Osteoblast (primary cell): ENCODE measurements around the gene AEN. TPM values are rescaled to one million over a fixed set of nuclear protein-coding genes. Genes with fewer than 3 reads are reported as not detected.

Experiments used
- DNase-seq: peaks from one replicate; pipeline ENCODE4 v3.0.0; 2011; ENCODE audit warnings: low spot score, mixed read lengths; ENCODE audit not compliant: insufficient read length; ENCODE audit errors: missing footprints
- H2AFZ ChIP-seq: 2 replicates; pipeline ENCODE4 v1.6.0; 2011; ENCODE audit warnings: mild to moderate bottlenecking, low read length
- H3K27ac ChIP-seq: 2 replicates; pipeline ENCODE4 v1.5.1; 2011; ENCODE audit warnings: mild to moderate bottlenecking, low read depth, low read length, moderate library complexity
- H3K27me3 ChIP-seq: 2 replicates; pipeline ENCODE4 v1.6.0; 2012; ENCODE audit warnings: mild to moderate bottlenecking, control low read depth, inconsistent platforms, low read length, moderate library complexity; ENCODE audit not compliant: insufficient read depth
- H3K36me3 ChIP-seq: 2 replicates; pipeline ENCODE4 v1.5.1; 2011; ENCODE audit warnings: mild to moderate bottlenecking, low read length, control low read depth, moderate library complexity; ENCODE audit not compliant: insufficient read depth
- H3K4me1 ChIP-seq: 2 replicates; pipeline ENCODE4 v1.5.1; 2011; ENCODE audit warnings: mild to moderate bottlenecking, low read length, control low read depth, moderate library complexity; ENCODE audit not compliant: insufficient read depth
- H3K4me2 ChIP-seq: 2 replicates; pipeline ENCODE4 v1.6.0; 2011; ENCODE audit warnings: mild to moderate bottlenecking, low read length; ENCODE audit not compliant: insufficient read depth
- H3K4me3 ChIP-seq: fragments of 200-600 bp; sonication (generic); 3 replicates; pipeline ENCODE4 v1.5.1; 2012; ENCODE audit warnings: mild to moderate bottlenecking, low read length, inconsistent platforms; ENCODE audit not compliant: insufficient read depth
- H3K79me2 ChIP-seq: 2 replicates; pipeline ENCODE4 v1.6.0; 2012; ENCODE audit warnings: mild to moderate bottlenecking, low read length, control low read depth, inconsistent platforms; ENCODE audit not compliant: insufficient read depth
- H3K9me3 ChIP-seq: 2 replicates; pipeline ENCODE4 v1.5.1; 2011; ENCODE audit warnings: low read depth, low read length, control low read depth
- H4K20me1 ChIP-seq: 2 replicates; pipeline ENCODE4 v1.6.0; 2012; ENCODE audit warnings: mild to moderate bottlenecking, low read length, control low read depth; ENCODE audit not compliant: insufficient read depth
- total RNA-seq: library from RNA; depleted of rRNA; stranded (reverse); fragments of >200 nt; gene quantifications from 2 replicates; pipeline ENCODE4 v1.2.3, GENCODE V29; 2012
- TF ChIP-seq, protein P1 (sequence below): IDR thresholded peaks from 2 replicates; pipeline ENCODE4 v1.5.1; 2011; ENCODE audit warnings: mild to moderate bottlenecking, low read depth, low read length, moderate library complexity; ENCODE audit errors: extremely low read depth

The AEN gene
- total RNA-seq, 1 donor, result 46.3 TPM

DNA sequence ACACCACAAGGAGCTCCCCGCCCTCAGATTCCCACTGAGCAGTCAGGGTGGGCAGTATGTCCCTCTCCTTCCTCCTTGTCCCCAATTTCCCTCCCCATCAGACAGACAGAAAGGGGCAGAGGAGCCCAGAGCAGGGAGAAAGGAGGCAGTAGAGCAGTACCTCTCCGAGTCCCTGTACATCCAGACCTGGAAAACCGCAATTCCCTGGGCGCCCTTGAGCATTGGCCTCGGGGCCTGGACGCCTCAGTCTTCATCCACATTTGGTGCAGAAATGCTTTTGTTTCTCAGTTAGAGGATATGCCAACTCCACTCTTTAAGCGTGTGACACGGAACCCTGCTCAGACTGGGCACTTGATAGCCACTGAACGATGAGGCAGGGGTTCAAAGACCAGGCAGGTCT, 23.6 kb downstream of the AEN start:
- TF ChIP-seq, protein P1, sequence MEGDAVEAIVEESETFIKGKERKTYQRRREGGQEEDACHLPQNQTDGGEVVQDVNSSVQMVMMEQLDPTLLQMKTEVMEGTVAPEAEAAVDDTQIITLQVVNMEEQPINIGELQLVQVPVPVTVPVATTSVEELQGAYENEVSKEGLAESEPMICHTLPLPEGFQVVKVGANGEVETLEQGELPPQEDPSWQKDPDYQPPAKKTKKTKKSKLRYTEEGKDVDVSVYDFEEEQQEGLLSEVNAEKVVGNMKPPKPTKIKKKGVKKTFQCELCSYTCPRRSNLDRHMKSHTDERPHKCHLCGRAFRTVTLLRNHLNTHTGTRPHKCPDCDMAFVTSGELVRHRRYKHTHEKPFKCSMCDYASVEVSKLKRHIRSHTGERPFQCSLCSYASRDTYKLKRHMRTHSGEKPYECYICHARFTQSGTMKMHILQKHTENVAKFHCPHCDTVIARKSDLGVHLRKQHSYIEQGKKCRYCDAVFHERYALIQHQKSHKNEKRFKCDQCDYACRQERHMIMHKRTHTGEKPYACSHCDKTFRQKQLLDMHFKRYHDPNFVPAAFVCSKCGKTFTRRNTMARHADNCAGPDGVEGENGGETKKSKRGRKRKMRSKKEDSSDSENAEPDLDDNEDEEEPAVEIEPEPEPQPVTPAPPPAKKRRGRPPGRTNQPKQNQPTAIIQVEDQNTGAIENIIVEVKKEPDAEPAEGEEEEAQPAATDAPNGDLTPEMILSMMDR, result no peak
- no peak overlapping the region for H3K4me3 ChIP-seq
- H2AFZ ChIP-seq, result no peak overlapping the region
- H3K79me2 ChIP-seq, result no peaks in the 10 kb centered on the region
- H3K36me3 ChIP-seq, result no peaks in the 10 kb centered on the region
- no peaks in the 10 kb centered on the region for H3K9me3 ChIP-seq
- H3K4me2 ChIP-seq, result no peak overlapping the region
- H3K4me1 ChIP-seq, result peaks cover 13% of the 10 kb centered on the region
- H4K20me1 ChIP-seq, result no peaks in the 10 kb centered on the region
- DNase-seq, result peak; percentile 75
- H3K27me3 ChIP-seq, result no peaks in the 10 kb centered on the region
- no peak overlapping the region for H3K27ac ChIP-seq

DNA sequence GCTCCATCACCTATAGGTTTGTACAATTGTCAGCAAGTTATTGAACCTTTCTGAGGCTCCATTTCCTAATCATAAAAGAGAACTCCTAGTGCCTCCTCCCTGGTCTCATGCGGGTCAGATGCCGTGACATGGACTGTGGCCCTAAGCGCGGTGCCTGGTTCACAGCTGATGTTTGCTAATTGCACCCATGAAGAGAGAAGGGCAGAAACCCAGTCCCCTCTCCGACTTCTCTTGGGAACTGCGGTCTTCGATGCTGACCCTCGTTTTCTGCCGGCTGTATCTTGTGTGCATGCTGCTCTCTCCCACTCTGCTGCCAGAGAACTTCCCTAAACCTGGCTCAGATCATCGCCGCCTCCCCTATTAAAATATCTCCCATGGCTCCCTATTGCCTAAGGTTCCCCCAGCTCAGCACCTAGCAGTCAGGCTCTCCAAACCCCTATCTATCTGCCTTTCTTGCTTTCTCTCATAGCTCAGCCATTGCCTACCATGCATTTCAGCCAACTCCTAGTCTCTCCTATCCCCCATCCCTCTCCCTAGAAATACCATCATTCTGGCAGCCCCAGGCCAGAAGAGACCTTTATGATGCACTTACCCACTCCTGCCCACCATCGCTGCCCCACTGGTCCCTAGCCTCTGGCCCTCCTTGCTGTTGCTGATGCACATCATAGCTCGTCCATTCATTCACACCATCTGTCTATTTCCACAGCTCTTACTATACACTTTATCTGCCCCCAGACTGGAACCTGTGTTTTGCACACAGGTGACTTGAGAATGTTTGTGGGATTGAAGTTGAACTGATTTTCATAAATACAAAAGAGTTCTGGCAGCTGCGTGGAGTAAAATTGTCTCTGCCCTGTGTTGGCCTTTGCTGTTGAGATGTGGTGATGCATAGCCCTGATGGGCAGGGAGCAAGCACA, 24.3 kb downstream of the AEN start:
- H4K20me1 ChIP-seq, result no peaks in the 10 kb centered on the region
- H3K79me2 ChIP-seq, result no peaks in the 10 kb centered on the region
- no peak overlapping the region for H3K4me2 ChIP-seq
- no peak overlapping the region for H3K4me3 ChIP-seq
- H3K9me3 ChIP-seq, result no peaks in the 10 kb centered on the region
- H3K27me3 ChIP-seq, result no peaks in the 10 kb centered on the region
- H3K36me3 ChIP-seq, result no peaks in the 10 kb centered on the region
- H3K4me1 ChIP-seq, result peaks cover 16% of the 10 kb centered on the region
- no peak overlapping the region for H2AFZ ChIP-seq
- TF ChIP-seq, protein P1, result no peak
- no peak overlapping the region for H3K27ac ChIP-seq
- DNase-seq, result no peak

DNA sequence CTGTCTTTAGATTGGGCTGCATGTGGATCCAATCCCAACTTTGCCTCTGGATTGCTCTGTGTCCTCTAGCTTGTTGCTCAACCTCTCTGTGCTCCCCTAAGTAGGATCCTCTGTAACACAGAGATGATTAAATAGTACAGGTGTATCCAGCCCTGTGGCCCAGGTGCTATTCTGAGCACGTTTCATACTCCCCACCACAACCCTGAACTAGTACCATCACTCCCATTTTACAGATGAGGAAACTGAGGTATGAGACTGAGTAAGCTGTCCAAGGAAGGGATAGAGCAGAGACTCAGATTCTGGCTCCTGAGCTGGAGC, 24.9 kb downstream of the AEN start:
- H3K79me2 ChIP-seq, result no peaks in the 10 kb centered on the region
- no peak overlapping the region for H3K27ac ChIP-seq
- DNase-seq, result no peak
- no peaks in the 10 kb centered on the region for H3K36me3 ChIP-seq
- H2AFZ ChIP-seq, result no peak overlapping the region
- H4K20me1 ChIP-seq, result no peaks in the 10 kb centered on the region
- peaks cover 16% of the 10 kb centered on the region for H3K4me1 ChIP-seq
- no peak overlapping the region for H3K4me3 ChIP-seq
- H3K9me3 ChIP-seq, result no peaks in the 10 kb centered on the region
- no peak overlapping the region for H3K4me2 ChIP-seq
- H3K27me3 ChIP-seq, result no peaks in the 10 kb centered on the region
- TF ChIP-seq, protein P1, result no peak

DNA sequence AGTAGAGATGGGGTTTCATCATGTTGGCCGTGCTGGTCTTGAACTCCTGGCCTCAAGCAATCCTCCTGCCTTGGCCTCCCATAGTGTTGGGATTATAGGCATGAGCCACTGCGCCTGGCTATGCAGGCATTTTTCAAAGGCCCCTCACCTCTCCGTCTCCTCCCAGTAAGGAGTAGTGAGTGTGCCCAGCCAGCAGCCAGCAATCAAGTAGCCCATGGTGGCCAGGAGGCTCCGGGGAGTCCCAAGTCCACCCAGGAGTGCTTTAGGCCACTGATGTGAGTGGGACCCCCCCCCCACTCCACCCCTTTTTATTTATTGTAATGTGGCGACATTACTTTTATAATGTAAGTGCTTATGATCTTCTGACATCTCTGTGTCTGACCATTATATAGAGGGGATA, 25.8 kb downstream of the AEN start:
- H3K4me2 ChIP-seq, result no peak overlapping the region
- no peak overlapping the region for H2AFZ ChIP-seq
- no peaks in the 10 kb centered on the region for H3K79me2 ChIP-seq
- H3K27ac ChIP-seq, result no peak overlapping the region
- H3K4me1 ChIP-seq, result peaks cover 16% of the 10 kb centered on the region
- no peak for DNase-seq
- H3K36me3 ChIP-seq, result no peaks in the 10 kb centered on the region
- TF ChIP-seq, protein P1, result no peak
- no peak overlapping the region for H3K4me3 ChIP-seq
- no peaks in the 10 kb centered on the region for H4K20me1 ChIP-seq
- H3K9me3 ChIP-seq, result no peaks in the 10 kb centered on the region
- no peaks in the 10 kb centered on the region for H3K27me3 ChIP-seq
